GM23248 (cell line): Measurements from ENCODE around the gene PNMA1. TPM values are rescaled to one million over a fixed set of nuclear protein-coding genes. Genes with fewer than 3 reads are reported as not detected.

Experiments used
- DNase-seq: peaks from one replicate; pipeline ENCODE4 v3.0.0-alpha.2; 2015
- H2AFZ ChIP-seq: fragments of 200-600 bp; sonication (generic); 2 replicates; pipeline ENCODE4 v1.6.1; 2016; ENCODE audit warnings: antibody characterized with exemption
- H3F3A ChIP-seq: fragments of 200-600 bp; sonication (generic); 2 replicates; pipeline ENCODE4 v1.6.1; 2016; ENCODE audit warnings: mild to moderate bottlenecking, antibody characterized with exemption, mixed run types; ENCODE audit not compliant: insufficient read depth
- H3K27ac ChIP-seq: fragments of 200-600 bp; sonication (generic); 2 replicates; pipeline ENCODE4 v1.5.1; 2016; ENCODE audit warnings: mild to moderate bottlenecking
- H3K27me3 ChIP-seq: fragments of 200-600 bp; sonication (generic); replicated peaks from 2 replicates; pipeline ENCODE4 v1.6.1; 2016; ENCODE audit warnings: mild to moderate bottlenecking; ENCODE audit not compliant: insufficient read depth
- H3K36me3 ChIP-seq: fragments of 200-600 bp; sonication (generic); 2 replicates; pipeline ENCODE4 v1.6.1; 2016; ENCODE audit warnings: low read depth, mild to moderate bottlenecking
- H3K4me1 ChIP-seq: fragments of 200-600 bp; sonication (generic); 2 replicates; pipeline ENCODE4 v1.6.1; 2016; ENCODE audit warnings: mild to moderate bottlenecking; ENCODE audit not compliant: insufficient read depth
- H3K4me2 ChIP-seq: fragments of 200-600 bp; sonication (generic); one replicate; pipeline ENCODE4 v1.6.1; 2016; ENCODE audit warnings: mild to moderate bottlenecking; ENCODE audit not compliant: unreplicated experiment
- H3K4me3 ChIP-seq: fragments of 200-600 bp; sonication (generic); 2 replicates; pipeline ENCODE4 v1.5.1; 2016; ENCODE audit warnings: mild to moderate bottlenecking
- H3K79me2 ChIP-seq: fragments of 200-600 bp; sonication (generic); 2 replicates; pipeline ENCODE4 v1.6.1; 2016; ENCODE audit warnings: mild to moderate bottlenecking; ENCODE audit not compliant: insufficient read depth
- H3K9ac ChIP-seq: fragments of 200-600 bp; sonication (generic); 2 replicates; pipeline ENCODE4 v1.6.1; 2016; ENCODE audit warnings: mild to moderate bottlenecking
- H3K9me2 ChIP-seq: fragments of 200-600 bp; sonication (generic); 2 replicates; pipeline ENCODE4 v1.6.1; 2016; ENCODE audit warnings: mixed run types, mild to moderate bottlenecking, moderate library complexity; ENCODE audit not compliant: insufficient read depth
- H3K9me3 ChIP-seq: fragments of 200-600 bp; sonication (generic); one replicate; pipeline ENCODE4 v1.6.1; 2017; ENCODE audit warnings: low read depth
- H4K20me1 ChIP-seq: fragments of 200-600 bp; sonication (generic); 2 replicates; pipeline ENCODE4 v1.6.0; 2016; ENCODE audit not compliant: insufficient read depth
- EZH2 ChIP-seq: fragments of 200-600 bp; sonication (generic); IDR thresholded peaks from 2 replicates; pipeline ENCODE4 v1.6.1; 2018; ENCODE audit warnings: antibody characterized with exemption, mild to moderate bottlenecking; ENCODE audit not compliant: insufficient read depth, poor library complexity, severe bottlenecking
- EZH2phosphoT487 ChIP-seq: fragments of 200-600 bp; sonication (generic); IDR thresholded peaks from 2 replicates; pipeline ENCODE4 v1.6.1; 2018; ENCODE audit warnings: antibody characterized with exemption, moderate library complexity, mild to moderate bottlenecking, low read depth; ENCODE audit not compliant: insufficient read depth
- whole genome bisulfite sequencing, 2 experiments: methylation state at CpG; one replicate each; pipeline ENCODE4 v1.1.6; 2015 to 2017; ENCODE audit warnings: low lambda C conversion rate in 2 of 2, low coverage in 1 of 2; ENCODE audit errors: missing lambda C conversion rate in 2 of 2; 5-methylcytosine and 5-hydroxymethylcytosine counted together
- in situ Hi-C: fragments of 300-500 bp; cut with MboI; formaldehyde crosslinking; loops from 2 replicates; pipeline ENCODE4 v1.15.0; 2020
- polyA plus RNA-seq: library from polyadenylated mRNA; unstranded; fragments of >200 nt; fragmentation: Nextera tagmentation; extraction: Ambion mirVana; gene quantifications from 2 replicates; pipeline ENCODE4 v1.2.1, GENCODE V29; 2016
- total RNA-seq: library from RNA; depleted of rRNA; stranded (reverse); fragments of >200 nt; shearing (Covaris generic); gene quantifications from 2 replicates; pipeline ENCODE4 v1.2.3, GENCODE V29; 2014

Gene PNMA1
- total and polyA plus RNA-seq, 2 experiments from 2014 or later: 14.2 to 64.7 TPM

DNA sequence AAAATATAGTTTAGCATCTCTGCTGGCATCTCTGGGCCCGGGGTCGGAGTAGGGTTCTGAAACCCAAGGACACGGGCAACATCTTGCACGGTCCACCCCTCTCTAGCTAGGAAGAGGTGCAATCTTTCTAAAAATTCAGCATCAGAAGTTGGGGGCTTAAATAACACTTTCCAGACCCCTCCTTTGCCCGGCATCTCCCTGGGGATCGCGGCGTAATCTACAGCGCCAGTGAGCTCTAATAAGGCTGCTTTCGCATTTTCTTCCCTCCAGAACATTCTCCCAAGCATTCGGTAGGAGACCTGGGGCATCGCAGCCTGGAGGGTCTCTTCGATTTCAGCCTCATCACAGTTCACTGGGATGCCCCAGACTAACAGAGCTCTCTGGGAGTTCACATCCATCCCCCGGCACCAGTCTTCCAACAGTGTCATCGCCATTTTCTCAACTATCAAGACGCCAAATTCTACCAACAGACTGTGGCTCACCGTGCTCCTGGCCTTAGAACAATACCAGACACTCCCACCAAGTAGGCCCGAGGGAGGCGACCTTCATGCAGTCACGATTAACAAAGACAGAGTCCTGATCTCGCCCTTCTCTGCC is 880 bp downstream of the PNMA1 start:
- Histone ChIP-seq H3K27me3 (no peaks in the 10 kb centered on the region), H3K27ac (peak overlapping the region; percentile 89), H3K36me3 (peaks cover 18% of the 10 kb centered on the region), H3K79me2 (peaks cover 45% of the 10 kb centered on the region), H2AFZ (peak overlapping the region; percentile 81), H3F3A (peaks cover 35% of the 10 kb centered on the region), H3K9me3 (no peaks in the 10 kb centered on the region), H4K20me1 (no peaks in the 10 kb centered on the region; the same call in 1 of the 2 replicates), H3K4me1 (peaks cover 16% of the 10 kb centered on the region), H3K4me3 (peak overlapping the region; percentile 98), H3K9me2 (no peaks in the 10 kb centered on the region), H3K4me2 (peak overlapping the region; percentile 93), H3K9ac (peak overlapping the region; percentile 95)
- TF ChIP-seq EZH2: no peak
- no peak for TF ChIP-seq EZH2phosphoT487
- 1 to 2% methylated on average over 21 of the region's 21 CpGs for WGBS, 2 experiments
- no peak for DNase-seq
- in situ Hi-C loops: no loop called here

DNA sequence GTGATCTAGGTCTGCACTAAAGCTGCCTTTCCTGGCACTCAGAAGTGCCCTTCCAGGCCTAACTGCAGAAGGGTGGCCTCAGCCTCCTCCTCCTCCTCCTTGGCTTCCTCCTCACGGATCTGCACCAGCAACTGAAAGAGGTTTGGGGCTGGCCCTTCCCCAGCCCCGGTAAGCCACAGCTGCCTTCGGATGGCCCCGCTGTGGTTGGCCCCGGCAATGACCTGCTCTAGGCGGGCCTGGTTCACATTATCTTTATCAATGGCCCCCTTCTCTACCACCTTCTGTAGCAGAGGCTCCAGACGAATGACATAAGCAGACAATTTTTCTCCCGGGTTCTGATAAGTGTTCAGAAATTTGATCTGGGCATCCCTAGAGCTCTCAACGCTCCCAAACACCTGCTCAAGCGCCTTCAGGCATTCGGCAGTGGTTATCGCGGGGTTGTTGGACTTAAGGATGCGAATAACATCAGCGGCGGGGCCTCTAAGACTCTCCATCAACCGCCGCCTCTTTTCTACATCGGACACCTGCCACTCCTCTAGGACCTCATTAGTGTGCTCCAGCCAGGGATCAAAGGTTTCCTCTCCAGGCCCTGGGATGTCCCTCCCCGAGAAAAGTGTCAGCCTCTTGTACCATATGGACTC is 1.5 kb downstream of the PNMA1 start:
- WGBS, 2 experiments: 4 to 5% methylated on average over 20 of the region's 20 CpGs
- no peaks in the 10 kb centered on the region; the same call in 1 of the 2 replicates for H4K20me1 ChIP-seq
- H3K27ac ChIP-seq: peak overlapping the region; percentile 89
- peak overlapping the region; percentile 93 for H3K4me2 ChIP-seq
- in situ Hi-C loops: no loop called here
- no peaks in the 10 kb centered on the region for H3K9me3 ChIP-seq
- peaks cover 35% of the 10 kb centered on the region for H3F3A ChIP-seq
- peak overlapping the region; percentile 95 for H3K9ac ChIP-seq
- H3K9me2 ChIP-seq: no peaks in the 10 kb centered on the region
- H2AFZ ChIP-seq: peak overlapping the region; percentile 81; the same call in 1 of the 2 replicates
- TF ChIP-seq EZH2 (no peak), EZH2phosphoT487 (no peak)
- DNase-seq: peak; percentile 51
- peaks cover 16% of the 10 kb centered on the region for H3K4me1 ChIP-seq
- peaks cover 45% of the 10 kb centered on the region for H3K79me2 ChIP-seq
- H3K27me3 ChIP-seq: no peaks in the 10 kb centered on the region
- peak overlapping the region; percentile 98 for H3K4me3 ChIP-seq
- peaks cover 12% of the 10 kb centered on the region for H3K36me3 ChIP-seq

DNA sequence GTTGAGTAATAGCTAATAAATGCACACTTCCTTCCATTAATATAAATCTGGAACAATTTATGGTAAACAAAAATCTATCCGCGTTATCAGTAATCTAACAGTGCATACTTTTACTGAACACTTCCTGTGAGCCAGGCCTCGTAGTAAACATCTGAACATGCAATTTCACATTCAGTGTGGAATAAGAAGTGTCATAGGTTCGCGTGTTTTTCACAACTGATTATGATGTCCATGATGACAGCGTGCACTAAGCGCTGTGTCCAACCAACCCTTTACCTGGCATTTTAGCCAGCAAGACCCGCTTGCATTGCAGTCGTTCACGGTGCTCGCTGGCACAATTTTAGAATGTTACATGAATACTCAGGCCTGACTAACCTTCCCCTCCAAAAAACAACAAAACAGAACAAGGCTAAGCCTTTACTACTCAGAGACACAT is 2.1 kb downstream of the PNMA1 start:
- Histone ChIP-seq H4K20me1 (no peaks in the 10 kb centered on the region; the same call in 1 of the 2 replicates), H3K9ac (peak overlapping the region; percentile 95), H3K4me2 (peak overlapping the region; percentile 93), H3K4me3 (peak overlapping the region; percentile 98), H3K36me3 (peaks cover 11% of the 10 kb centered on the region), H3K9me3 (no peaks in the 10 kb centered on the region), H3K27ac (peak overlapping the region; percentile 89; the same call in 1 of the 2 replicates), H2AFZ (no peak overlapping the region), H3K27me3 (no peaks in the 10 kb centered on the region), H3K4me1 (peaks cover 16% of the 10 kb centered on the region), H3K9me2 (no peaks in the 10 kb centered on the region), H3K79me2 (peaks cover 45% of the 10 kb centered on the region), H3F3A (peaks cover 33% of the 10 kb centered on the region)
- in situ Hi-C loops: no loop called here
- peak; percentile 46 for DNase-seq
- TF ChIP-seq EZH2 (no peak), EZH2phosphoT487 (no peak)
- WGBS, 2 experiments: 6 to 7% methylated on average over 11 of the region's 11 CpGs

DNA sequence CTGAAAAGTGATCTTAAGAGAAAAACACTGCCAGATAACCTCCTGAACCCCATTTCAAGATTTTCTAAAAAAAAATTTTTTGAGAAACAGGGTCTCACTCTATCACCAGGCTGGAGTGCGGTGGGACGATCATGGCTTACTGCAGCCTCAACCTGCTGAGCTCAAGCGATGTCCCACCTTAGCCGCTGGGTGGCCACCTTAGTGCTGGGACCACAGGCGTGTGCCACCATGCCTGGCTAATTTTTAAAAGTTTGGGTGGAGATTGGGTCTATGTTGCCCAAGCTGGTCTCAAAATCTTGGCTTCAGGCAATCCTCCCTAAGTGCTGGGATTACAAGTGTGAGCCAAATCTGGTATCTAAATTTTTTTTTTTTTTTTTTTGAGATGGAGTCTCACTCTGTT is 3.4 kb downstream of the PNMA1 start:
- in situ Hi-C loops: no loop called here
- no peak for DNase-seq
- Histone ChIP-seq H3K4me3 (no peak overlapping the region), H3K36me3 (peaks cover 7% of the 10 kb centered on the region), H3F3A (peaks cover 24% of the 10 kb centered on the region), H3K9ac (no peak overlapping the region), H3K9me2 (no peaks in the 10 kb centered on the region), H3K4me1 (peaks cover 16% of the 10 kb centered on the region), H4K20me1 (no peaks in the 10 kb centered on the region; the same call in 1 of the 2 replicates), H3K4me2 (no peak overlapping the region), H3K79me2 (peaks cover 45% of the 10 kb centered on the region), H2AFZ (no peak overlapping the region), H3K27me3 (no peaks in the 10 kb centered on the region), H3K27ac (no peak overlapping the region), H3K9me3 (no peaks in the 10 kb centered on the region)
- 84 to 85% methylated on average over 5 of the region's 5 CpGs for WGBS, 2 experiments
- no peak for TF ChIP-seq EZH2
- TF ChIP-seq EZH2phosphoT487: no peak
